Vagina (tissue), 2 donors: ENCODE results near the gene ARPC5L. TPM values are rescaled to one million over a fixed set of nuclear protein-coding genes. Genes with fewer than 3 reads are reported as not detected.

Experiments
- DNase-seq, 2 donors: peaks; one replicate each; pipeline ENCODE4 v3.0.0-alpha.2; 2017; ENCODE audit errors: extremely low spot score in 2 of 2
- H3K27ac ChIP-seq: fragments of 200-600 bp; sonication (generic); one replicate; pipeline ENCODE4 v1.5.1; 2019
- H3K27me3 ChIP-seq: fragments of 200-600 bp; sonication (generic); one replicate; pipeline ENCODE4 v1.5.1; 2019
- H3K36me3 ChIP-seq, 2 donors: fragments of 200-600 bp; sonication (generic); one replicate each; pipeline ENCODE4 v1.5.1; 2017 to 2019
- H3K4me1 ChIP-seq: fragments of 200-600 bp; sonication (generic); one replicate; pipeline ENCODE4 v1.5.1; 2019
- H3K4me3 ChIP-seq, 2 donors: fragments of 200-600 bp; sonication (generic); 1 replicate in 1 of 2; 2 replicates in 1 of 2; pipeline ENCODE4 v1.5.1; 2016 to 2019
- H3K9me3 ChIP-seq: fragments of 200-600 bp; sonication (generic); one replicate; pipeline ENCODE4 v1.5.1; 2019
- CTCF ChIP-seq, 3 experiments: fragments of 450-650 bp in 2 of 3; fragments of 200-600 bp in 1 of 3; sonication (generic) in 1 of 3; IDR thresholded peaks; one replicate each; pipeline ENCODE4 v1.5.1; 2017 to 2019; ENCODE audit warnings: antibody characterized with exemption in 3 of 3, mild to moderate bottlenecking in 2 of 3, moderate library complexity in 2 of 3
- POLR2A ChIP-seq, 2 donors: fragments of 450-650 bp; IDR thresholded peaks; one replicate each; pipeline ENCODE4 v1.6.1; 2017; ENCODE audit warnings: antibody characterized with exemption in 2 of 2, mild to moderate bottlenecking in 2 of 2, moderate library complexity in 2 of 2
- POLR2AphosphoS5 ChIP-seq, 2 donors: sonication (generic); formaldehyde crosslinking; IDR thresholded peaks; one replicate each; pipeline ENCODE4 v1.9.0; 2017; ENCODE audit warnings: antibody characterized with exemption in 2 of 2, mild to moderate bottlenecking in 2 of 2, low read depth in 1 of 2; ENCODE audit not compliant: insufficient read depth in 1 of 2
- intact Hi-C: fragments of 100-400 bp; cut with DNase I; formaldehyde crosslinking; loops from one replicate; pipeline ENCODE4 v1.15.1; 2023
- total RNA-seq: library from RNA; depleted of rRNA; stranded (reverse); fragments of >200 nt; gene quantifications from one replicate; pipeline ENCODE4 v1.2.3, GENCODE V29; 2016

The ARPC5L gene
- total RNA-seq, 1 donor from 2014 or later, result 28.5 TPM

GRCh38 chr9:124884376-124884775 lies 22.4 kb downstream of the ARPC5L start:
- no peak overlapping the region for H3K27ac ChIP-seq
- no peak for DNase-seq
- H3K4me1 ChIP-seq, result no peaks in the 10 kb centered on the region
- no peak overlapping the region for H3K4me3 ChIP-seq
- H3K27me3 ChIP-seq, result no peaks in the 10 kb centered on the region
- TF ChIP-seq POLR2AphosphoS5 (IDR thresholded peaks at IDR 0.05; ENCODE audit: insufficient read depth in 1 of 2, low read depth in 1 of 2), result no peak
- no peak for TF ChIP-seq CTCF (IDR thresholded peaks at IDR 0.05)
- no peak for TF ChIP-seq POLR2A (IDR thresholded peaks at IDR 0.05)
- no peaks in the 10 kb centered on the region for H3K9me3 ChIP-seq
- intact Hi-C loops, result no loop called here
- peaks cover 0 to 67% of the 10 kb centered on the region in 2 donors for H3K36me3 ChIP-seq

- no peak overlapping the region for H3K27ac ChIP-seq
- H3K4me1 ChIP-seq, result no peaks in the 10 kb centered on the region
- H3K4me3 ChIP-seq, result no peak overlapping the region
- no peak for TF ChIP-seq CTCF (IDR thresholded peaks at IDR 0.05)
- no peak for TF ChIP-seq POLR2A (IDR thresholded peaks at IDR 0.05)
- TF ChIP-seq POLR2AphosphoS5 (IDR thresholded peaks at IDR 0.05; ENCODE audit: insufficient read depth in 1 of 2, low read depth in 1 of 2), result no peak
- H3K9me3 ChIP-seq, result no peaks in the 10 kb centered on the region
- intact Hi-C loops, result no loop called here
- DNase-seq, result no peak
- no peaks in the 10 kb centered on the region for H3K27me3 ChIP-seq
- H3K36me3 ChIP-seq, result peaks cover 0 to 73% of the 10 kb centered on the region in 2 donors
Measured at GRCh38 chr9:124885551-124885950, 23.6 kb downstream of the ARPC5L start.

GRCh38 chr9:124886461-124886860 lies 24.5 kb downstream of the ARPC5L start:
- TF ChIP-seq CTCF (IDR thresholded peaks at IDR 0.05) (no peak), POLR2A (IDR thresholded peaks at IDR 0.05) (no peak), POLR2AphosphoS5 (IDR thresholded peaks at IDR 0.05; ENCODE audit: insufficient read depth in 1 of 2, low read depth in 1 of 2) (no peak)
- intact Hi-C loops, result no loop called here
- no peak overlapping the region for H3K4me3 ChIP-seq
- peaks cover 0 to 78% of the 10 kb centered on the region in 2 donors for H3K36me3 ChIP-seq
- no peaks in the 10 kb centered on the region for H3K27me3 ChIP-seq
- no peaks in the 10 kb centered on the region for H3K4me1 ChIP-seq
- no peak overlapping the region for H3K27ac ChIP-seq
- H3K9me3 ChIP-seq, result no peaks in the 10 kb centered on the region
- DNase-seq, result no peak

GRCh38 chr9:124886866-124887492 lies 25.0 kb downstream of the ARPC5L start:
- intact Hi-C loops, result no loop called here
- Histone ChIP-seq H3K4me3 (no peak overlapping the region), H3K27me3 (no peaks in the 10 kb centered on the region), H3K27ac (no peak overlapping the region), H3K4me1 (no peaks in the 10 kb centered on the region), H3K9me3 (no peaks in the 10 kb centered on the region), H3K36me3 (peaks cover 0 to 78% of the 10 kb centered on the region in 2 donors)
- no peak for DNase-seq
- TF ChIP-seq POLR2AphosphoS5 (IDR thresholded peaks at IDR 0.05; ENCODE audit: insufficient read depth in 1 of 2, low read depth in 1 of 2) (no peak), POLR2A (IDR thresholded peaks at IDR 0.05) (no peak), CTCF (IDR thresholded peaks at IDR 0.05) (no peak)

- peaks cover 0 to 78% of the 10 kb centered on the region in 2 donors for H3K36me3 ChIP-seq
- DNase-seq, result no peak
- intact Hi-C loops, result no loop called here
- H3K9me3 ChIP-seq, result no peaks in the 10 kb centered on the region
- no peak overlapping the region for H3K27ac ChIP-seq
- H3K27me3 ChIP-seq, result no peaks in the 10 kb centered on the region
- TF ChIP-seq CTCF (IDR thresholded peaks at IDR 0.05) (no peak), POLR2AphosphoS5 (IDR thresholded peaks at IDR 0.05; ENCODE audit: insufficient read depth in 1 of 2, low read depth in 1 of 2) (no peak), POLR2A (IDR thresholded peaks at IDR 0.05) (no peak)
- H3K4me3 ChIP-seq, result no peak overlapping the region
- no peaks in the 10 kb centered on the region for H3K4me1 ChIP-seq
Measured at GRCh38 chr9:124887832-124888231, 25.9 kb downstream of the ARPC5L start.
